Measurements from ENCODE around the gene SHB.

Gene SHB

DNA sequence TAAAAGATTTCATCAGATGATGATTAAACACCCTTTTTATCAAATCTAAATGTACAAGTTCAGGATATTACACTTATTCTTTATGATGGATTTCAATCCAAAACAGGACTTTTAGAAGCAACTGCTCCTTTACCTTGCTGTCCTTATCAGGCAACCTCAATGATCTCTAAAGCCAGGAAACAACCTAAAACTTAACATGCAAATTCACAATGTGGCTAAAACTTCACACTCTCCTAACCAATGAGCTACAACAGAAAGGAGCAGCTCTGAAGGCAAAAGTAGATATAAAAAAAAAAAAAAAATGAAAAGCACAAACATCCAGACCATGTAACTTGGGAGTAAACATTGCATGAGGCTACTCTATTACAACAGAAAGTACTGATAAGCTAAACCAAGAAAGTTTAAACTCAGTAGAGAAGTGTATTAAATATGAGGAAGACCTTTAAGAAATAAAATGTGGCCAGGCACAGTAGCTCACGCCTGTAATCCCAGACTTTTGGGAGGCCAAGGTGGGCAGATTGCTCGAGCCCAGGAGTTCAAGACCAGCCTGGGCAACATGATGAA lies 188.0 kb downstream of the SHB start:
- no peak for DNase-seq

DNA sequence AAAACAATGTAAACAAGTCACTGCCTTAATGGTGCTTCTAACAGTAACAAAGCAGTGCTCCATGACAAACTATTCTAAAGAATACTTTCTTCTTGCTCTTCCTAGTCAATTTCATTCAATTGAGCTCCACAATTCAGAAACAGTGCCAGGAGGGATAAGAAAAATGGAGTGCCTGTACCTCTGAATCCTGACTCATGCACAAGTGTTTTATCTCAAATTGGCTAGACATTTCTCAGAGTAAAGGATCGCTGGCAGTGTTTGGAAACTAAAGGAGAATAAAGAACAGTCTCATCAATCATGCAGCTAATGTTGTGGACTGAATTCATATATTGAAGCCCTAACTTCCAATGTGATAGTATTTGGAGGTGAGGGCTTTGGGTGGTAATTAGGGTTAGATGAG lies 192.7 kb downstream of the SHB start:
- DNase-seq: no peak

GRCh38 chr9:37873955-37874354 lies 195.1 kb downstream of the SHB start:
- DNase-seq: no peak

DNA sequence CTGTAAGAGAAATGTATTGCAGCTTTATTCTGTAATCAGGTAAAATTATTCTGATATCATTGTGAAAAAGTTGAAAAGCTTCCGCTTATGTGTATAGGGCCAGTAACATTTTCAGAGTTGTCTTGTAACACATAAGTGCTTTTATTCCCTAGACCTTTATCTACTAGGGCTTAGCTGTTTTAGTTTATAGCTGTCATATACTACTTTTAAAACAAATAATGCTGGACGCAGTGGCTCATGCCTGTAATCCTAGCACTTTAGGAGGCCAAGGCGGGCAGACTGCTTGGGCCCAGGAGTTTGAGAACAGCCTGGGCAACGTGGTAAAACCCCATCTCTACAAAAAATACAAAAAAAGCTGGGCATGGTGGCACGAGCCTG lies 198.2 kb downstream of the SHB start:
- DNase-seq: no peak

- no peak for DNase-seq
Measured at GRCh38 chr9:37870081-37870798, 198.8 kb downstream of the SHB start.

Data from suppressor macrophage treated with lipopolysaccharide for 1 hour (primary cell).